Lung microvascular endothelial cell (primary cell): ENCODE data around the gene ACTN4. TPM values are rescaled to one million over a fixed set of nuclear protein-coding genes. Genes with fewer than 3 reads are reported as not detected.
A peak's percentile ranks its signal among the peaks of the same experiment; 100 is the strongest.

Experiments
- DNase-seq, 2 donors: peaks; one replicate each; pipeline versions ENCODE4 v3.0.0 to v3.0.0-alpha.2; 2010; ENCODE audit warnings: low read depth in 2 of 2
- total RNA-seq: library from RNA; depleted of rRNA; stranded (reverse); fragments of >200 nt; gene quantifications from 2 replicates; pipeline ENCODE4 v1.2.1, GENCODE V29; 2014

ACTN4 gene
- total RNA-seq, 1 donor from 2014 or later = 131 TPM

DNA sequence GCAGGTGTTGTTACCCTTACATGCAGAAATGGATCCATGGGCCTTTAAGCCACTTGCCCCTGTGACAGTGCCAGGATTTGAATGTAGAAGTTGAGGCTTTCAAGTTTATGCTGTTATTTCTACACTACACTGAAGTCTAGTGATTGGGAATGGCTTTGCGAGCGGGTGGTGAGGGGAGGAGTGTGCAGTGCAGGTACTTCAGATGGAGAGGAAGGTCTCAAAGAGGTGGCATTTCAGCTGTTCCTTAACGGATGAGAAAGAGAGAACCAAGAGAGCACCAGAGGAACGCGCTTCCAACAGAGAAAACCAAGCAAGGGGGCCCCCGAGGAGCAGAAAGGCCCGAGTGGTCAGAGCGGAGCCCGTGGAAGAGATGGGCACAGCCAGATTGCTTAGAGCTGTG, 13.3 kb downstream of the ACTN4 start:
- DNase-seq = no peak

DNA sequence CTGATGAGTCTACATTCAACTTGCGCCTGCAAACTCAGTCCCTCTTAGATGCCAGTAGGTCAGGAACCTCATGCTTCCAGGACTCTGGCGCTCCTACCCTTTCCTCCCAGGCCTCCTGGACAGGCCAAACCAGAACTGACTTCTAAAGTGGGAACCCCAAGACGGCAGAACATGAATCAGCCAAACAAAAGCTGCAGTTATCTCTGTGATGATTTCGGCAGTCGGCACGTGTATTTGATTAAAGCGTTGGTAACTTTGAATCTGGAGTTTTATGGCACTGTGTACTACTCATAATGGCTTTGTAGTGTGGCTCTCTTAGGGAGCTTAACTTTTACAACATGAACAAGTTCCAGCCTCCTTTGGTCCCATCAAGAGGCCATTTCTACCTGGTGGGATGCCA, 13.7 kb downstream of the ACTN4 start:
- DNase-seq = no peak

DNA sequence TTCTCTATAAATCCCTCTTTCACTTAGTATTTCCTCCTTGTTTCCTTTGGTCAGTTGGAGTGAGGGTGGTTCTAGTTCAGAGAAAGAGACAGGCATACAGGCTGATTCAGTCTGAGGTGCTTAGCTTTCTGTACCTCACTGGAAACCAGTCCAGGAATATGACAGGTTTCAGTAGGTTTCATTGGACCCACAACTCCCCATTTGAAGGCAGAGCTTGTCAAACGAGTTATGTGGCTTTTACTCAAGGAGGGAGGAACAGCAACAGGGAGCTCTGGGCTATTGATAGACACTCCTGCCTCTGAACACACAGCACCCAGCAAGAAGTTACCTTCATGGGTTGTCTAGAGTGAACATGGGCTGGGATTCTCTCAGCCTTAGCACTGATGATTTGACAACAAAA, 14.5 kb downstream of the ACTN4 start:
- no peak for DNase-seq

DNA sequence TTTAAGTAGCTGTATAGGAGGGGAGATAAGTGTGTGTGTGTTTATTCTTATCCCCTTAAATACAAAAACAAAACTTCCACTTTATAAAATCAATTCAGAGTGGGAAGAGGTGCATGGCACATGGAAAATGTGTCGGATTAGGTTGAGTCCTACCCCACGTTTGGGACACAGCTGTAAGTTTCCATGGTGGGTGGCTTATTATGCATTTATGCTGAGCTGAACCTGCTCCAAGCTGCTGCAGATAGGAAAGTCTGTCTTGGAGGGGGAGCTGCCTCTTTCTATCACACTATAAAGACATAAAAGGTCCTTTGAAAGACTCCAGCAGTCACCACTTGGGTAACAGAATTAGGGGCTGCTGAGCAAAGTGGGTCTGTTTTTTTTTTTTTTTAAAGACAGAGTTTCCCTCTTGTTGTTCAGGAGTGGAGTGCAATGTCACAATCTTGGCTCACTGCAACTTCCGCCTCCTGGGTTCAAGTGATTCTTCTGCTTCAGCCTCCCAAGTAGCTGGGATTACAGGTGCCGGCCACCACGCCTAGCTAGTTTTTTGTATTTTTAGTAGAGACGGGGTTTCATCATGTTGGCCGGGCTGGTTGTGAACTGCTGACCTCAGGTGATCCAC, 15.2 kb downstream of the ACTN4 start:
- no peak for DNase-seq

DNA sequence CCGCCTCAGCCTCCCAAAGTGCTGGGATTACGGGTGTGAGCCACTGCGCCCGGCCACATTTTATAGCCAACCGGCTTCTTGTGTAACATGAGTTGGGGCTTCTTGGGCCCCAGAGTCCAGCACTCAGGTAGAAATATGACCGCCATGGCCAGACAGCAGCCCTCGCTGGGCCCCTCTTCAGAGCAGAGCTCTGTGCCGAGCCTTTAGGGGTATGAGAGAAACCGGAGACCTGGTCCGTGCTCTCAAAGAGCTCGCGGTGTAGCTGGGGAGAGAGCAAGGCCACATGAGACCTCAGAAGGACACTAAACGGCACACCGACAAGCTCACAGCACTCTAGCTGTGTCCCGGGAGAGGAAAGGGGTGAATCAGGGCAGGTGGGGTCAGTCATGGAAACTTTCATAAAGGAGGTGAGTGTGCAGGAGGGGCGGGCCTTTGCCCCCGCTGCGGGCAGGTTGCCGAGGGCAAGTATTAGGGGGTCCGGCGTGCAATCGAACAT, 15.8 kb downstream of the ACTN4 start:
- no peak for DNase-seq

DNA sequence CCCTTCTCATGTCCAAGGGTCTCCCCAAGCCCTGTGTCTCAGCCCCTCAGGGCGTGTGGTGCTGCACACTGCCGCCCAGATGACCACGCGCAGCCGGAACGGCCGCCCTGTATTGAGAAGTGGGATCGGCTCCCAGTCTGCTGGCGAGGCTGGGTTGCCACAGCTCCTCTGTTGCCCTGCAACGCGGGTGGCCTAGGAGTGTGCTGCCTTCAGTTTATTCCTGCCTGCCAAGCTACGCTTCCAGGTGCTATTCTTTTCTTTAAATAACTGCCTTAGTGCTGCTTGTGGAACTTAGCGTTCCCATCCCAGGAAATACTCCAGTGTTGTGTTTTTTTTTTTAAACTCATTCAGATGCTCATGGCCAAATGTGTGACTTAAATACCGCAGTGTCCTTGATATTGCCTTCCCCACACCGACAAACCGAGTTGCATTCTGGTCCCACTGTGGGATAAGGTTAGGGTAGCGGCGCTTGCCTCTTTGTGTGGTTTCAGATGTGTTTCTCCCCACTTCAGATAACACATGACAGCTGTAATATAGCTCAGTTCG, 16.6 kb downstream of the ACTN4 start:
- DNase-seq = peak in 1 of 2 donors; percentile 34

DNA sequence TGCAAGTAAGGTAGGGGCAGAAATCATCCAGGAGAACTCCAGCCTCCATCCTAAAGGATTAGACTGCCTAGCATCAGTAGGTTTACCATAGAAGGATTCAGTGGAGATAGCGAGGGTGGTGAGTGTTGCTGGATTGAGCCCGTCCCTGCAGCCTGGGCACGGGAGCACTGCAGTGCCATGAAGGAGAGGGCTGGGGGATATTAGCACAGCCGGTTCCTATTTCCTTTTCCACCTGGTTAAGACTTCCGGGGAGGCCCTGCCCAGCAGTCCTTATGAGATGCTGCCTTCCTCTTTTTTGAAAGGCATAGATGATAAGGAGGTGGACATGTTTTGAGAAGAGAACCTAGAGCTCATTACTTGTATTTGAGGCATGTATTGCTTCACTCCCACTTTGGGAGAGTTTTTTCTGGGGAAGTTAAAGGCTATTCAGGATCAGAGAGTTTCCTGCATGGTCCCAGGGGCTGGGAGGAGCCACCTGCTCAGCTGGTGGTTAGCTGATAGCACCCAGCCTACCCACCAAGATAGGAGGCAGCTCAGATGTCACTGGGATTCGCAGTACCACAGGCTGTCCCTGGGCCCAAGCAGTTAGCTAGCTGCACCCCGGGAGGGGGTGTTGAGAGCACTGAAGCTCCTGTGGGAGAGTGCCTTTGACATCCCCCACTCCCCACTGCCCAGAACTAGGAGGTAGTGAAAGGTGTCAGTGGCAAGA, 17.2 kb downstream of the ACTN4 start:
- DNase-seq = no peak

DNA sequence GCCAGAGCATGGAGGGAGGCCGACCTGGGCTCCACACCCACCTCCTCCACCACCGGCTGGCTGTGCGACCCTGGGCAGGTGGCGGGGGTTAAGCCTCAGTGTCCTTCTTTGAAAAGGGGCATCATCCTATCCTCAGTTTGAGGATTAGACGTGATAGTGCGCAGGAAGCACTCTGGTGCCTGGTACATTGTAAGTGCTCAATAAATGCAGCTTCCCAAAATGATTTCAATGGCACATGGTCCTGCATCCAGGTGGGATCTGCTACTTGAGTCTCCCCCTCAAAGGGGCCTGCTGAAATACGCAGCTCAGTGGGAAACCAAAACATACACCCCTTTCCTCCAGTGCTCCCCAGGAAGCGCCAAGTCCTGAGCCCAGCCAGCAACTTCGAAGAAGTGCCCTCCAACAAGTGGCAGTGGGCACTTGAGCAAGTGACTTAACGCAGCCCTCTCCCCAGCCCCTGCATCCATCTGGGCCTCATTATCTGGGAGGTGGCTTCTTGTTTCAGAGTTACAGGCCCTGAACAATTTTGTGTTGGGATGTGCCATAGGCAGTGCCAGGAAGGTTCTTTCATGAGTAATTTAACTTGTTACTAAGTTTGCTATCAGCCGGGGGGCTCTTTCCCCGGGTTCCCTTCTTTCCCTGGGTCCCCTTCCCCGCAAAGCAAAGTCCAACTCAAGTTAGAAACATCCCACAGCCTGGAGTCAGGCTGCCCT, 17.9 kb downstream of the ACTN4 start:
- DNase-seq = no peak

DNA sequence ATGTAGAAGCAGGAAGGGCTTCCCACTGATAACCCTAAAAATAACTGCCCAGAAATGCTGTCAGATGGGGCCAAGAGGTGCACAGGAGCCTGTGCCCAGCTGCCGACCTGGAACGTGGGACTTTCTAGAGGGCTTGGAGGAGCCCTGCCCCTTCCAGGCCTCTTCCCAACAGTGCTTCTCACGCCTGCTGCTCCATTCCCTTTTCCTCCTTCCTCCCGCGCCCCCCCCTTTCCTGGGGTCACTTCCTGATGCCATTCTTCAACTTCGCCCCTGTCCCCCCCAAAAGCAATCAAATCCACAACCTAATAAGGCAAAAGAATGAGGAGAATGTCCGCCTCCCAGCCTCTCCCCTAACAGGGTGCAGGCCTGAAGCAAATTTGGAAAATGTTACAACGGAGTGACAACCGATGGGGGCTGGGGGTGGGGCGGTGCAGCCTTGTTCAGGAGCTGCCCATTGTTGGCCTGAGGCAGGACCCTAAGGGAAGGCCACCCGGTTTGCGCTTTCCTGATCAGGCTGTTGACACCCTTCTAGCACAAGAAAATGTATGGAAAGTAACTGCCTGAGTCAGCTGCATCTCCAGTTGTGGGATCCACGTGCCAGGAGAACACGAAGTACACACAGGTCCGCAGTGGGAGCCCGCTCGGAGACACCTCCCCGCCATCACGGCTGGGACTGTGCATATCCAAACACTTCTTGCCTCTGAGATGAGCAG, 18.7 kb downstream of the ACTN4 start:
- peak; percentile 88 to 89 for DNase-seq

DNA sequence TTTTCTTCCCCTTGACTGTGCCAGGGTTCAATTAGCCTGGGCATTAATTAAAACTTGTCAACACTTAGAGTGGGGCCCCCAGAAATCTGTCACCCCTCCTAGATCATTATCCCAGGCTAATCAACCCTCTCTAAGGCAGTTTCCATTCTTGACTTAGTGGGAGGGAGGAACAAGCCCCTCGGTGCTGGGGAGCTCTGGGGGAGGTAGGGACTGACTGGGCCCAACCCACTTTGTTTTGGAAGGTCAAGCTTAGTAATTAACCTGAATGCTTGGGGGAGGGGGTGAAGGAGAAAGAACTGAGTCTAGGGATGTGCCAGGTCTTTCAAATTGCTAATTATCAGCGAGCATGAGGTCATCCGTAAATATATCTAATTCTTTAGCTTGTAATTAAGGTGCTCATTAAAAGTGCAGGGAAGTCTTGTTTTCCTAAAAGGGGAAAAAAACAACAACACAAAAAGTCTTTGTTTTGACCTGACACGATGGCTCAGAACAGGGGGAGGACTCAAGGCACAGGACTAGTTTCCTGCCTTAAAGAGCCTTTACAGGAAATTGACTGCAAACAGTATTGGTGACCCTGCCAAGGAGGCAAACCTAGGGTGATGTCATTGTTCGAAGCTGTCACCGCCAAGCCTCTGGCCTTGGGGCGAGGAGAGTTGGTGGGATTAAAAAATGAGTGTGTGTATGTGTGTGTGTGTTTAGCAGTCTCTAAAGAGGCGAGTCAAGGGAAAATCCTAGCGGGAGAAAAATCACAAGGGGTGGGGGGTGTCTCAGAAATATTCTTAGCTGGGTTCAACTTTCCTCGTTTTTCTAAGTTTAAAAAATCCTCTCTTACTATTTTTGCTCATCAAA, 19.4 kb downstream of the ACTN4 start:
- peak; percentile 54 to 90 for DNase-seq

DNA sequence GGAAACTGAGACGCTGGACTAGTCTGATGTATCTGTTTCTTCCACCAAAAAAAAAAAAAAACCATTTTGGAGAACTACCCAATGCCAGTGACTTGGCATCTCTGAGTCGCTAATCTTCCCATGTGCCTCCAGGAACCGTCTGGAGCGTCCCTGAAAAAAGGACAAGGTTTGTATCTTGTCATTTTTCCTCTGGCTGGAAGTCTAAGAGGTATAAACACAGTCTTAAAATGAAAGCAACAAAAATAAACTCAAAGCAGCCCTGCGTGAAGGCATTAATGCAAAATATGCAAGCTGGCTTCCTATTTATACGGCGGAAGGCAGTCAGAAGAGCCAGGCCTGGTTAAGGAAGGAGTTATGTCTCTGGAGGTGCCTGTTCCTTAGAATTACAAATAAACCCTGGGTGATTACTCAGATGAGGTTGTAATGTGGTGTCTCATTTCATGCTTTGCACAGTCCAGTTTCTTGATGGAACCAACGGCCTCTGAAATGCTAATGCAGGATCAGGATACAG, 20.3 kb downstream of the ACTN4 start:
- peak in 1 of 2 donors; percentile 80 for DNase-seq

DNA sequence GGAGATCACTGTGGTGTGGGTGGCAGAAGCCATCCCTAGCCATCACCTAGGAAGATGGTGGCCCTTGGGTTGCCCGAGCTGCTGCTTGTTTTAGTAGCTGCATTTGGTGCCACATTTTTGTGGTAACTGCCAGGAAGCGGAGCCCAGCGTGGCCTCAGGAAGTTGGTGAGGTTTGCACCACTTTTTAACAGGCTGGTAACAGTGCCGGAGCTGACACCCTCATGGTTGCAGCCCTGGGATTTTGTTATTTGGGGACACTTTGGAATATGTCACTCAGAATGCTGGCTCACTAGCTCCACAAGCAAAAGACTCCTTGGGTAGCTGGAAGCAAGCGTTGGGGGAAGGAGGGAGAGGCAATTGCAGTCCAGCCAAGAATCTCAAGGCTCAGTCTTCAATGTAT, 22.1 kb downstream of the ACTN4 start:
- DNase-seq = no peak

DNA sequence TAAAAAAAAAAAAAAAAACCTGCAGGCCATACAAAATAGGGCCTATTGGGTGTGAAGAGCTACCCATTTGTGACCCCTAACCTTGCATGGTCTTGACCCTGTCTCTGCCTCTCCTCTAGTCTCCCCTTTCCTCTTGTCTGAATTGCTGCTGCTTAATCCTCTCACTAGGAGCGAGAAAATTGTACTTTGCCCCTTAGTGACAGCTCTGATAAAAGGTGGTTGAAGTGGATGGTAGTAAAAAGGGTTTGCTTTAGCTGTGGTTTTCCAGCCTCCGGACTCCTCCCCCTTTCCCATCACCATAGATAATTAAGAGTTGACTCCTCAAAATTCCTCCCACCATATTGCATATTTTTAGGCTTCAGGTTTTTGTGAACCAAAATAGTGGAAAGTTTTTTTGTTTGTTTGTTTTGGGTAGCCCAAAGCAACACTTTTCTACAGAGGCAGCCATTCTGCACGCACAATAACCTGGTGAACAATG, 23.5 kb downstream of the ACTN4 start:
- peak in 1 of 2 donors; percentile 66 for DNase-seq

DNA sequence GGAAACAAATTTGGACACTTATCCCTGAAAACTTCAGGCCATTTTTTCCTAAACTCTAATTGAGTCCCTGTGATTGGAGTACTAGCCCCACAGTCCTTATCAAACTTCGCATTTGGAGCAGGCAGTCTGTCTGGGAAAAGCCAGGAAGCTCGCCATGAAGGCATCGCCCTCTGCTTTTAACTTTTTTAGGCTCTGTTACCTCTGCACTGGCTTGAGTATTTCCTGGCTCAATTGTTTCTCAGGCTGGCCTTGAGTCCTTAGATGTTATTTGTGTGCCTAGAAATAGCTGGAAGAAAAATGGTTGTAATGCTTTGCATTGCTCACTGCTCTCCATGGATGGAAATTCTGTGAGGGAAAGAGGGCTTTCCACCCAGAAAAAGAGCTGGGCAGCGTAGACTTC, 24.2 kb downstream of the ACTN4 start:
- peak; percentile 41 to 42 for DNase-seq

DNA sequence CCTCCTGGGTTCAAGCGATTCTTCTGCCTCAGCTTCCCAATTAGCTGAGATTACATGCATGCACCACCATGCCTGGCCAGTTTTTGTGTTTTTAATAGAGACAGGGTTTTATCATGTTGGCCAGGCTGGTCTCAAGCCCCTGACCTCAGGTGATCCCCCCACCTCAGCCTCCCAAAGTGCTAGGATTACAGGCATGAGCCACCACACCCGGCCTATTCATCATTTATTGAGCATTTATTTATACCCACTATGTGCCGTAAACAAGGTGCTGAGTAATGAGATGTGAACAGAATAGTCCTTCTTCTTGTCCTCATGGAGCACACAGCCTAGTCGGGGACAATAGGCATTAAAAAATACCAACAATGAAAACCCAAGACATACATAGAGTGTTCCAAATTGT, 25.6 kb downstream of the ACTN4 start:
- no peak for DNase-seq

DNA sequence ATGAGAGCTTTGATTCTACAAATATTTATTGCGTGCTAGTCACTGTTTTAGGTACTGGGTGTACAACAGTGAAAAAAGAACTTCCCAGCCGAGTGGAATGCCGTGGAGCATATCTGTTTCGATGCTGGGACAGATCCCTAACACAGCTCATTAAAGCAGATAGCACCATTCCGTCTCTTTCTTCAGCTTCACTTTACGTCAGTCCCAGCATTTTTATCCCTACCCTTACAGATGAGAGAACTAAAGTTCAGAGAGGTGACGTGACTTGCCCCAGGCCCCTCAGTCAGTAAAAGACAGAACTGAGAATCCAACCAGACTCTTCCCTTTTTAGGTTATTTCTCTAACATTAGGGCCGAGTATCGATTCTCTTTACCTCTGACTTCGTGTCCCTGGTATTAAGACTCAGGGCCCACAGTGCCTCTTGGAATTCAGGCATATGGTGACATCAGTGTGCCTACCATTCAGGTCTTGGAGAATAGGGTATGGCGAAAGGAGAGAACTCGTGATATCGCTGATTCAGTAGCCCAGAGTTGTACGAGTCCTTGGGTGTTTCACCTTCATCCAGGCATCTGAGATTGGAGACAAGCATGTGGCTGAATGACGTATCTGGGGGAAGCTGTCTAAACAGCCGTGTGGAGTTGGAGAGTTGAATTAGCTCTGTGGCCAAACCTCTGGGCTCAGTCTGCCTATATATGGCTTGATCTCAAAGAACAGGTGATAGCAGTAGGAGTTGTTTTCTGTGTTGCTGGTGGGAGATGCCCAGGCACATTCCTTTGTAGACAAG, 27.1 kb downstream of the ACTN4 start:
- no peak for DNase-seq

DNA sequence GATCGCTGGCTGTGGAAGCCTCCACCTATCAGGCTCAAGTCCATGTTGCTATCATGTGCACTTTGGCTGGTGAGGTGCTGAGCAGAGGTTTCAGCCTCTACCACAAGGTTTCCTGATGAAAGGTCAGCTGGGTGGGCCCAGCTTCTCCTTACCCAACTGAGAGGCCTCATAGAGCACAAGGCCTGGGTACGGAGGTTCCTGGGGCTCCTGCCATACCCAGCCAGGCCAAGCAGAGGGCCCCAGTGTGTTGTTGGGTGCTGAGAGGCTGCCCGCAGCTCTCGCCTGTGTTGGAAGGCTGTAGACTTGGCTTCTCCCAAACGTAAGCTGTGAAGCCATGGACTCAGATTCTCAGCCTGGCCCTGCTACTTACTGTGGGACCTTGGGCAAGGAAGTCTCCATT, 28.2 kb downstream of the ACTN4 start:
- DNase-seq = no peak

DNA sequence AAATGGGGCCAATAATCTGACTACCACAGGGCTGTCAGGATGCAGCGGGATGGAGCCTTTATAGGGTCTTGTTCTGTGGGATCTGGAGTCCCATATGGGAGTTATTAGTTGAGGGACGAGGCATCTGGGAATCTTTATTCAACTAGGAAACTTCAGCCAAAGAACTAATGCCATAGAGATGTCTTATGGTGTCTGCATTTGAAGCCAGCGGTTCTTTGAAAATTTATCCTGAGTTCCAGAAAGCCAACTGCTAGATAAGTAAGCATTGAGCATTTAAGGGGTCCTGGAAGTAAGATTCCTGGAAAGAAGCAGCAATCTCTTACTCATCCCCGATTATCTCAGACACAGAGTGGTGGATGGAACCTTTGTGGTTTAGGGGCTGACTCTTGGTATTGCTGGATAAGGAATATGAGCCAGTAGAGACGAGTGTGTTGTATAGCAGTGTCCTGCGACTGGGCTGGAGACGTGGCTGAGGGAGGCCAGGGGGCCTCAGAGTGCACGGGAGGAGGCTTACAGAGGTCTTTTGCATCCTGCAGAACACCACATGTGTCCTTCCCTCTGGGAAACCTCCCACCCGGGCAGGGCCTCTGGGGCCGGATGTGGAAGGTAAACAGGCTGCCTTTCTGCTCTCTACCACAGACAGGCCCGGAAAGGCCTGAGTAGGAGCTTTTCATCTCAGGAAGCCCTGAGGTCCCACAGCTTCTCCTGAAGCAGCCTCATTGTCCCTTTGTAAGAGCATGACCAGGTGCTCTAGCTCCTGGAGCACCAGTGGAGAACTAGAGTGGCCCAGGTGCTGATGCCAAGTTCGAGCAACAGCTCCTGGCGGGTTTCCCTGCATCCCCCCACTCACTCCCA, 28.8 kb downstream of the ACTN4 start:
- peak; percentile 56 to 75 for DNase-seq
